Left forelimb (tissue), 1 donor: Measurements from ENCODE around the gene FLRT2.

ENCODE experiments used
- DNase-seq: peaks from one replicate; pipeline ENCODE4 v3.0.0-alpha.2; 2018; ENCODE audit warnings: low spot score

Gene FLRT2

GRCh38 chr14:85596562-85596961 is 66.6 kb downstream of the FLRT2 start:
- no peak for DNase-seq

GRCh38 chr14:85597701-85598100 is 67.8 kb downstream of the FLRT2 start:
- no peak for DNase-seq

GRCh38 chr14:85599939-85600338 is 70.0 kb downstream of the FLRT2 start:
- no peak for DNase-seq

GRCh38 chr14:85601246-85601645 is 71.3 kb downstream of the FLRT2 start:
- no peak for DNase-seq

GRCh38 chr14:85601690-85602089 is 71.7 kb downstream of the FLRT2 start:
- DNase-seq, result no peak

GRCh38 chr14:85602345-85602744 is 72.4 kb downstream of the FLRT2 start:
- no peak for DNase-seq

GRCh38 chr14:85604021-85604420 is 74.1 kb downstream of the FLRT2 start:
- no peak for DNase-seq

GRCh38 chr14:85604714-85605113 is 74.8 kb downstream of the FLRT2 start:
- DNase-seq, result no peak

- no peak for DNase-seq
These were observed 77.7 kb downstream of the FLRT2 start for GRCh38 chr14:85607651-85608081.

- DNase-seq, result no peak
These were observed 83.6 kb downstream of the FLRT2 start for GRCh38 chr14:85613496-85613895.

GRCh38 chr14:85616386-85616885 is 86.5 kb downstream of the FLRT2 start:
- no peak for DNase-seq

- no peak for DNase-seq
These were observed 86.9 kb downstream of the FLRT2 start for GRCh38 chr14:85616886-85617285.

GRCh38 chr14:85617791-85618190 is 87.8 kb downstream of the FLRT2 start:
- no peak for DNase-seq

- no peak for DNase-seq
These were observed 88.4 kb downstream of the FLRT2 start for GRCh38 chr14:85618390-85618789.

GRCh38 chr14:85618978-85619377 is 89.0 kb downstream of the FLRT2 start:
- DNase-seq, result no peak

GRCh38 chr14:85619851-85620250 is 89.9 kb downstream of the FLRT2 start:
- no peak for DNase-seq

GRCh38 chr14:85620947-85621346 is 91.0 kb downstream of the FLRT2 start:
- DNase-seq, result no peak

- DNase-seq, result no peak
These were observed 92.2 kb downstream of the FLRT2 start for GRCh38 chr14:85622106-85622505.

- DNase-seq, result no peak
These were observed 93.2 kb downstream of the FLRT2 start for GRCh38 chr14:85622986-85623685.

- DNase-seq, result no peak
These were observed 96.1 kb downstream of the FLRT2 start for GRCh38 chr14:85625925-85626585.

GRCh38 chr14:85634205-85634604 is 104.3 kb downstream of the FLRT2 start:
- DNase-seq, result no peak

- no peak for DNase-seq
These were observed 114.3 kb downstream of the FLRT2 start for GRCh38 chr14:85644211-85644610.

- no peak for DNase-seq
These were observed 123.1 kb downstream of the FLRT2 start for GRCh38 chr14:85653029-85653428.
